Neural crest cell (in vitro differentiated cells): ENCODE data around the gene CBLL1. TPM values are rescaled to one million over a fixed set of nuclear protein-coding genes. Genes with fewer than 3 reads are reported as not detected.

Source experiments
- DNase-seq: peaks from one replicate; pipeline ENCODE4 v3.0.0; 2021; ENCODE audit warnings: low read depth, mixed read lengths, low spot score
- H3K27ac Mint-ChIP-seq: one replicate; pipeline ENCODE4 v1.8.0; 2021; ENCODE audit warnings: mild to moderate bottlenecking, mixed read lengths; ENCODE audit not compliant: unreplicated experiment
- H3K27me3 Mint-ChIP-seq: 2 replicates; pipeline ENCODE4 v1.8.0; 2021; ENCODE audit warnings: low read depth, mild to moderate bottlenecking, mixed read lengths
- H3K36me3 Mint-ChIP-seq: 2 replicates; pipeline ENCODE4 v1.8.0; 2021; ENCODE audit warnings: low read depth, mild to moderate bottlenecking, mixed read lengths
- H3K4me1 Mint-ChIP-seq: 2 replicates; pipeline ENCODE4 v1.8.0; 2021; ENCODE audit warnings: mixed read lengths
- H3K4me3 Mint-ChIP-seq: one replicate; pipeline ENCODE4 v1.8.0; 2021; ENCODE audit warnings: mild to moderate bottlenecking, mixed read lengths
- H3K9me3 Mint-ChIP-seq: 2 replicates; pipeline ENCODE4 v1.8.0; 2021; ENCODE audit warnings: mixed read lengths
- CTCF ChIP-seq: fragments of 200-600 bp; sonication (generic); conservative IDR thresholded peaks from 2 replicates; pipeline ENCODE4 v1.5.0; 2021; ENCODE audit warnings: antibody characterized with exemption, mild to moderate bottlenecking
- total RNA-seq: library from RNA; stranded (reverse); gene quantifications from 2 replicates; pipeline ENCODE4 v1.2.1, GENCODE V29; 2021

The CBLL1 gene
- total RNA-seq, 1 donor from 2014 or later = 30.8 TPM

GRCh38 chr7:107773027-107773426 is 29.1 kb downstream of the CBLL1 start:
- no peak for TF ChIP-seq CTCF
- no peak overlapping the region for H3K27ac Mint-ChIP-seq
- H3K27me3 Mint-ChIP-seq = peaks cover 13% of the 10 kb centered on the region
- no peaks in the 10 kb centered on the region for H3K36me3 Mint-ChIP-seq
- DNase-seq = no peak
- H3K4me1 Mint-ChIP-seq = no peaks in the 10 kb centered on the region
- H3K9me3 Mint-ChIP-seq = no peaks in the 10 kb centered on the region
- H3K4me3 Mint-ChIP-seq = no peak overlapping the region

DNA sequence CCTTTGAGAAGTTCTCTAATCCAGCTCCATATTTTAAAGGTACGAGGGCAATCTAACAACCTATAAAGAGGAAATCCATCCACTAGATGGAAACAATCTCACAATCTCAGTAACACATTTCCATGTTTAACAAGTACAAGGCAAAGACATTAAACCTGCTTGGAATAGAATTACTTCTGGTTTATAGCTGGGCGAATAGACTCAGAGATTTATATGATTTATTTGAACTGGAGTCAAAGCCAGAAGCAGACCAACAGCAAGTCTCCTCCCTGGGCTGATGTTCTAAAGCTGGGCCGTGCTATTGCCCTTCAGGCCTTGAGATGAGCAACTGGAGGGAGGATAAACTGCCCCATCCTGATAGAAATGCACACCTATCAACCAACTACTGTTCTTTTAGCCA is 33.8 kb downstream of the CBLL1 start:
- no peak overlapping the region for H3K27ac Mint-ChIP-seq
- no peak for DNase-seq
- TF ChIP-seq CTCF = no peak
- H3K9me3 Mint-ChIP-seq = no peaks in the 10 kb centered on the region
- H3K27me3 Mint-ChIP-seq = no peaks in the 10 kb centered on the region
- no peaks in the 10 kb centered on the region for H3K36me3 Mint-ChIP-seq
- no peak overlapping the region for H3K4me3 Mint-ChIP-seq
- H3K4me1 Mint-ChIP-seq = no peaks in the 10 kb centered on the region

DNA sequence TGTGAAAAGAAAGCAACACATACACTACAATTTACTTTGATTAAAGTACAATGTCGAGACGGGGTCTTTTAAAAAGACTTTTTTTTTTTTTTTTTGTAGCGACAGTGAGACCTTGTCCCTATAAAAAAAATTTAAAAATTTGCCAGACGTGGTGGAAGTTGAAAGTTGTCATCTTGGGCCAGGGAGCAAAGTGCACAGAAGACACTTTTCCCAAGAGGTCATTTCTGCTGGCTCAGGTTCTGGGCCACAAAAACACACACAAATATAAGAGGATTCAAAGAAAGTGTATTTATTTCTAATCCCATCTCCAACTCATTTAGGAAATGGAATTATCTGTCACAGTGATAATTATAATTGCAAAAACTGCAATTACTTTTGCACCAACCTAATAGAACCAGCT is 34.3 kb downstream of the CBLL1 start:
- Mint-ChIP-seq H3K4me3 (no peak overlapping the region), H3K27me3 (no peaks in the 10 kb centered on the region), H3K4me1 (no peaks in the 10 kb centered on the region), H3K27ac (no peak overlapping the region), H3K36me3 (no peaks in the 10 kb centered on the region), H3K9me3 (no peaks in the 10 kb centered on the region)
- TF ChIP-seq CTCF = no peak
- no peak for DNase-seq

DNA sequence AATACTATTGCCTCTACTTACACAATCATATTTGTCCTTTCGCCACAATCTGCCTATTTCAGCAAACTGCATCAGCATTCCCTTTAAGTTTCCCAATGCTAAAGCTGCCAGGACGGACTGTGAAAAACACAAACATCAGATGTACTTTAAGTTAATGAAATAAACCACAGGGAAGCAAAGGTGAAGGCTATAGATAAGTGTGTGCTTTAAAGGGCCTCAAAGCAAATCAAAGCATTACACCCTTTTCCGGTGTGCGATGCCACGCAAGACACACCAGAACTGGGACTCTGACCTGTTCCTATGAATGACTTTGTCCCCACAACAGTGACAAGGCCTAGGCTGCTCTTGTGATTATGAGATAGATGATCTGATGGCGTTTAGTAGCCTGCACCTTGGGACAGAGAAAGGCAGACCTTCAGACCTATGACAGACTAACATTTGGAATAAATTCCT is 35.7 kb downstream of the CBLL1 start:
- H3K4me1 Mint-ChIP-seq = no peaks in the 10 kb centered on the region
- no peak overlapping the region for H3K27ac Mint-ChIP-seq
- H3K4me3 Mint-ChIP-seq = no peak overlapping the region
- no peaks in the 10 kb centered on the region for H3K9me3 Mint-ChIP-seq
- no peak for DNase-seq
- H3K27me3 Mint-ChIP-seq = no peaks in the 10 kb centered on the region
- no peak for TF ChIP-seq CTCF
- no peaks in the 10 kb centered on the region for H3K36me3 Mint-ChIP-seq

GRCh38 chr7:107782374-107782773 is 38.4 kb downstream of the CBLL1 start:
- TF ChIP-seq CTCF = no peak
- Mint-ChIP-seq H3K27ac (no peak overlapping the region), H3K4me3 (no peak overlapping the region), H3K27me3 (no peaks in the 10 kb centered on the region), H3K36me3 (no peaks in the 10 kb centered on the region), H3K9me3 (no peaks in the 10 kb centered on the region), H3K4me1 (no peaks in the 10 kb centered on the region)
- DNase-seq = no peak

GRCh38 chr7:107783648-107784047 is 39.7 kb downstream of the CBLL1 start:
- Mint-ChIP-seq H3K4me1 (no peaks in the 10 kb centered on the region), H3K27ac (no peak overlapping the region), H3K27me3 (no peaks in the 10 kb centered on the region), H3K9me3 (no peaks in the 10 kb centered on the region), H3K36me3 (no peaks in the 10 kb centered on the region), H3K4me3 (no peak overlapping the region)
- TF ChIP-seq CTCF = no peak
- no peak for DNase-seq
